Bronchus fibroblast of lung (primary cell): ENCODE results near the gene SLC35F4. TPM values are rescaled to one million over a fixed set of nuclear protein-coding genes. Genes with fewer than 3 reads are reported as not detected.

Experiments
- total RNA-seq: library from RNA; depleted of rRNA; stranded (reverse); fragments of >200 nt; gene quantifications from 2 replicates; pipeline ENCODE4 v1.2.3, GENCODE V29; 2015

SLC35F4 gene
- not detected in 2 replicates for total RNA-seq

DNA sequence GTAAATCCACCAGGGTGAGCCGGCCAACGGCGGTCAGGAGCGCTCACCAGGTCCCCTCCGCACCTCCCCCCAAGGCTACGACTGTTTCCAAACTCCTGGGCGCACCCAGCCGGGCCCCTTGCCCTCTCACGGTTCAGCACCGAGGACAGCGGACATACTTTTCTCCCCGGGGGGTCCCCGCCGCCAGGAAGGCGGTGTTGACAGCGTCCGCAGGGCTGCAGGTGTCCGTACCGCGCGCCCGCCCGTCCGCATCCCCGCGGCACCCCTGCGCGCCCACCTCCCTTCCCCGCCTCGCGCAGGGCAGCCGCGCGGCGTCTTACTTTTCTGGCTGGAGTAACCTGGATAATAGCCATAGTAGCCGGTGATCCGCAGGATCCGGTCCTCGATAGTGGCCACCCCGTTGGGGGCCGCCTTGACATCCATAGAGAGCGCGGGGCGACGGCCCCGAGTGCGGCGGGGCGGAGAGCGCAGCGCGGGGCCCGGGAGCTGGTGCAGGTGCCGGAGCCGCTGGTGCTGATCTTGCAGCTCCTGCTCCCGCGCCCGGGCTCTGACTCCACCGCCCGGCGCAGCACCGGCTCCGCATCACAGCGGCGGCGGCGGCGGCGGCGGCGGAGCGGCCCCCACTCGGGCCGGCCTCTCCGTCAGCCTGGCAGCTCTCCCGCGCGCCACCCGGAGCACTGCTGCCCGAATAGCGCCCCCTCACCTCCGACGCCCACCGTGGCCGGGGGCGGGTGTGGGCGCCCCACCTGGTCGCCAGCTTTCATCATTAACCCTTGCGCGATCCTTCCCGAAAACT lies at the start of gene SLC35F4:
Gene SLC35F4 (minus strand): TSS at position 690 of the 796 bp plus-strand sequence.

